Left ventricle myocardium inferior (tissue), 1 donor: ENCODE results near the gene PAM. TPM values are rescaled to one million over a fixed set of nuclear protein-coding genes. Genes with fewer than 3 reads are reported as not detected.

Source experiments
- DNase-seq: peaks from one replicate; pipeline ENCODE4 v3.0.0-alpha.2; 2020
- H3K27ac ChIP-seq: fragments of 200-600 bp; replicated peaks from 2 replicates; pipeline ENCODE4 v1.8.0; 2021
- H3K27me3 ChIP-seq: fragments of 200-600 bp; 2 replicates; pipeline ENCODE4 v1.8.0; 2021; ENCODE audit warnings: low read depth
- H3K36me3 ChIP-seq: fragments of 200-600 bp; 2 replicates; pipeline ENCODE4 v1.8.0; 2021
- H3K4me1 ChIP-seq: fragments of 200-600 bp; 2 replicates; pipeline ENCODE4 v1.8.0; 2021
- H3K4me3 ChIP-seq: fragments of 200-600 bp; 2 replicates; pipeline ENCODE4 v1.8.0; 2021; ENCODE audit warnings: mild to moderate bottlenecking, moderate library complexity
- H3K9me3 ChIP-seq: fragments of 200-600 bp; replicated peaks from 2 replicates; pipeline ENCODE4 v1.8.0; 2021
- CTCF ChIP-seq: fragments of 200-600 bp; IDR thresholded peaks from 2 replicates; pipeline ENCODE4 v1.8.0; 2021; ENCODE audit warnings: antibody characterized with exemption, mild to moderate bottlenecking, borderline replicate concordance
- intact Hi-C: fragments of 100-400 bp; cut with micrococcal nuclease; formaldehyde crosslinking; loops from one replicate; pipeline ENCODE4 v1.11.0; 2022
- total RNA-seq: library from RNA; stranded (reverse); fragmentation: NEBNext Ultra II Directional; extraction: Animal tissue kit (Norgen Biotek cat#: 25700); gene quantifications from one replicate; pipeline ENCODE4 v1.2.1, GENCODE V29; 2021
- donor health status: DM: no; HTN: yes; CAD: no; lungs with severe emphysema.

PAM gene
- total RNA-seq, 1 donor from 2014 or later: 1,051 TPM

- Histone ChIP-seq H3K27ac (no peak overlapping the region), H3K4me3 (no peak overlapping the region), H3K36me3 (peaks cover 18% of the 10 kb centered on the region), H3K9me3 (no peaks in the 10 kb centered on the region), H3K4me1 (no peaks in the 10 kb centered on the region), H3K27me3 (no peaks in the 10 kb centered on the region)
- no peak for DNase-seq
- TF ChIP-seq CTCF: no peak
- intact Hi-C loops: no loop called here
These were observed 227.0 kb downstream of the PAM start for GRCh38 chr5:102981957-102982635.

GRCh38 chr5:102986074-102986473 is 231.0 kb downstream of the PAM start:
- H3K36me3 ChIP-seq: peaks cover 17% of the 10 kb centered on the region
- no peaks in the 10 kb centered on the region for H3K27me3 ChIP-seq
- H3K4me3 ChIP-seq: no peak overlapping the region
- H3K9me3 ChIP-seq: no peaks in the 10 kb centered on the region
- intact Hi-C loops: no loop called here
- no peak for TF ChIP-seq CTCF
- H3K4me1 ChIP-seq: no peaks in the 10 kb centered on the region
- no peak overlapping the region for H3K27ac ChIP-seq
- DNase-seq: no peak

GRCh38 chr5:102988459-102988858 is 233.4 kb downstream of the PAM start:
- Histone ChIP-seq H3K27ac (no peak overlapping the region), H3K27me3 (no peaks in the 10 kb centered on the region), H3K4me1 (no peaks in the 10 kb centered on the region), H3K4me3 (no peak overlapping the region), H3K9me3 (no peaks in the 10 kb centered on the region), H3K36me3 (peaks cover 3% of the 10 kb centered on the region)
- no peak for DNase-seq
- TF ChIP-seq CTCF: no peak
- intact Hi-C loops: no loop called here

- no peak for DNase-seq
- Histone ChIP-seq H3K4me1 (peaks cover 5% of the 10 kb centered on the region), H3K36me3 (peaks cover 13% of the 10 kb centered on the region), H3K27ac (no peak overlapping the region), H3K4me3 (no peak overlapping the region), H3K9me3 (no peaks in the 10 kb centered on the region), H3K27me3 (no peaks in the 10 kb centered on the region)
- no peak for TF ChIP-seq CTCF
- intact Hi-C loops: no loop called here
These were observed 236.7 kb downstream of the PAM start for GRCh38 chr5:102991802-102992201.

- TF ChIP-seq CTCF: no peak
- H3K9me3 ChIP-seq: no peaks in the 10 kb centered on the region
- peaks cover 19% of the 10 kb centered on the region for H3K36me3 ChIP-seq
- no peak overlapping the region for H3K27ac ChIP-seq
- H3K4me1 ChIP-seq: peaks cover 16% of the 10 kb centered on the region
- H3K27me3 ChIP-seq: no peaks in the 10 kb centered on the region
- DNase-seq: no peak
- H3K4me3 ChIP-seq: no peak overlapping the region
- intact Hi-C loops: no loop called here
These were observed 241.0 kb downstream of the PAM start for GRCh38 chr5:102996011-102996575.
